OCI-LY7 (cell line): ENCODE data around the gene SERP2. TPM values are rescaled to one million over a fixed set of nuclear protein-coding genes. Genes with fewer than 3 reads are reported as not detected.

Experiments
- BruUV-seq: library from RNA; stranded (reverse); fragments of 400-500 nt; replicated peaks from 2 replicates; lab custom pipeline; 2021; lab: Mats Ljungman, UMichigan
- CTCF ChIA-PET: fragments of 300-600 bp; sonication (Branson Sonifier 250); formaldehyde crosslinking; loops from one replicate; lab custom pipeline; 2022; ENCODE audit warnings: antibody characterized with exemption; ENCODE audit not compliant: unreplicated experiment; lab: Charles Lee
- POLR2A ChIA-PET: fragments of 300-600 bp; sonication (Branson Sonifier 250); formaldehyde crosslinking; loops from one replicate; lab custom pipeline; 2022; ENCODE audit warnings: antibody characterized with exemption; lab: Charles Lee
- DNase-seq: peaks from one replicate; pipeline ENCODE4 v3.0.0-alpha.2; 2015; ENCODE audit warnings: low spot score
- H2AFZ ChIP-seq: fragments of 200-600 bp; sonication (generic), shearing (Covaris generic); 2 replicates; pipeline ENCODE4 v1.6.1; 2014; ENCODE audit warnings: mild to moderate bottlenecking, antibody characterized with exemption, low read length, moderate library complexity
- H3K27ac ChIP-seq: fragments of 200-600 bp; sonication (generic); 2 replicates; pipeline ENCODE4 v1.5.1; 2014; ENCODE audit warnings: mixed run types, low read depth, mild to moderate bottlenecking, moderate library complexity, low read length, inconsistent platforms; ENCODE audit not compliant: poor library complexity, severe bottlenecking
- H3K36me3 ChIP-seq: fragments of 200-600 bp; sonication (generic); 2 replicates; pipeline ENCODE4 v1.6.1; 2014; ENCODE audit warnings: mild to moderate bottlenecking, antibody characterized with exemption, low read length, moderate library complexity, mixed read lengths; ENCODE audit not compliant: insufficient read depth
- H3K4me1 ChIP-seq: fragments of 200-600 bp; sonication (generic); 2 replicates; pipeline ENCODE4 v1.5.1; 2014; ENCODE audit warnings: mild to moderate bottlenecking, low read length; ENCODE audit not compliant: insufficient read depth, poor library complexity, severe bottlenecking
- H3K4me2 ChIP-seq: fragments of 200-600 bp; sonication (generic); 2 replicates; pipeline ENCODE4 v1.6.1; 2014; ENCODE audit warnings: mild to moderate bottlenecking, low read length
- H3K4me3 ChIP-seq: fragments of 200-600 bp; sonication (generic); 2 replicates; pipeline ENCODE4 v1.5.1; 2014; ENCODE audit warnings: mild to moderate bottlenecking, low read depth, low read length; ENCODE audit not compliant: poor library complexity, severe bottlenecking
- H3K79me2 ChIP-seq: fragments of 200-600 bp; sonication (generic); 2 replicates; pipeline ENCODE4 v1.6.1; 2016; ENCODE audit warnings: low read depth, mild to moderate bottlenecking, low read length, moderate library complexity, mixed read lengths; ENCODE audit not compliant: insufficient read depth
- H3K9me2 ChIP-seq: fragments of 200-600 bp; sonication (generic); 2 replicates; pipeline ENCODE4 v1.6.1; 2016; ENCODE audit warnings: mild to moderate bottlenecking, low read length, mixed read lengths; ENCODE audit not compliant: insufficient read depth
- H3K9me3 ChIP-seq: fragments of 200-600 bp; sonication (generic); 2 replicates; pipeline ENCODE4 v1.6.1; 2014; ENCODE audit warnings: mild to moderate bottlenecking, mixed run types, low read length, mixed read lengths
- H4K20me1 ChIP-seq: fragments of 200-600 bp; sonication (generic); 2 replicates; pipeline ENCODE4 v1.6.1; 2014; ENCODE audit warnings: mild to moderate bottlenecking, antibody characterized with exemption, low read length, moderate library complexity, mixed read lengths; ENCODE audit not compliant: insufficient read depth
- CTCF ChIP-seq: fragments of 200-600 bp; sonication (generic); conservative IDR thresholded peaks from 2 replicates; pipeline ENCODE4 v1.5.1; 2014; ENCODE audit warnings: mild to moderate bottlenecking, antibody characterized with exemption, low read length, moderate library complexity, mixed read lengths
- EZH2phosphoT487 ChIP-seq: fragments of 200-600 bp; sonication (generic); IDR thresholded peaks from 2 replicates; pipeline ENCODE4 v1.6.1; 2018; ENCODE audit warnings: low read depth, borderline replicate concordance, mild to moderate bottlenecking, mixed run types, antibody characterized with exemption, low read length, moderate library complexity, mixed read lengths
- intact Hi-C: fragments of 100-400 bp; cut with micrococcal nuclease; formaldehyde crosslinking; loops from one replicate; pipeline ENCODE4 v1.10.0; 2022; ENCODE audit not compliant: unreplicated experiment
- total RNA-seq, 2 experiments: library from RNA; depleted of rRNA in 1 of 2; stranded (reverse); fragments of >200 nt in 1 of 2; shearing (Covaris generic) in 1 of 2; gene quantifications; 2 replicates each; pipeline ENCODE4 v1.2.3, GENCODE V29; 2014 to 2022

SERP2 gene
- total RNA-seq, 2 experiments from 2014 or later = not detected

GRCh38 chr13:44384778-44385177 is 11.2 kb downstream of the SERP2 start:
- intact Hi-C loops = no loop called here
- H2AFZ ChIP-seq = no peak overlapping the region
- BruUV-seq = no TSS peak

DNA sequence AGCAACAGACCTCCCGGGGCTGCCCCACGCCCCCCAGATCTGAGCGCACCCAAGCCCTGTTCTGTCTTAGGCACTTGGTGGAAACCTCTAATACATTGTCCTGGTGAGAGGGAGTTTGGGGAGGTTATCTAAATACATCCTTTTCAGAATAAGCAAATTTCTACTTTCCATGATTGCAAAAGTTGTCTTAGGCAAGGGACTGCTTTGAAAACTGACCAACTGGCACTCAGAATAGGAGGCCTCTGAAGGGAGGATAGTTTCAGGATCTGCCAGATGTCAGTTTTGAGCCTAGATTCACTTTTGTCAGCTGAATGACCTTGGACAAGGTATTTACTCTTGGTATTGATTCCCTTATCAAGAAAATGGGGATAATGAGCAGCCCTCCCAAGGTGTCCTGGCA is 11.8 kb downstream of the SERP2 start:
- no peak for TF ChIP-seq CTCF
- no peaks in the 10 kb centered on the region for H4K20me1 ChIP-seq
- no peak overlapping the region for H3K27ac ChIP-seq
- H3K36me3 ChIP-seq = no peaks in the 10 kb centered on the region
- H3K9me2 ChIP-seq = no peaks in the 10 kb centered on the region
- no peak for DNase-seq
- intact Hi-C loops = no loop called here
- CTCF ChIA-PET = no interaction called here
- H3K4me1 ChIP-seq = no peaks in the 10 kb centered on the region
- no peak overlapping the region for H3K4me3 ChIP-seq
- no peak overlapping the region for H2AFZ ChIP-seq
- POLR2A ChIA-PET = interaction anchor here (0.6 kb wide), 2 partner anchors 10 to 503 kb away, joined by 3 to 5 read pairs; no protein-coding TSS in a partner anchor
- BruUV-seq = no TSS peak
- no peaks in the 10 kb centered on the region for H3K9me3 ChIP-seq
- no peaks in the 10 kb centered on the region for H3K79me2 ChIP-seq
- H3K4me2 ChIP-seq = no peak overlapping the region

More at GRCh38 chr13:44384778-44385177, 11.2 kb downstream of the SERP2 start:
- ChIA-PET CTCF (no interaction called here), POLR2A (no interaction called here)
- Histone ChIP-seq H3K4me2 (no peak overlapping the region), H3K79me2 (no peaks in the 10 kb centered on the region), H3K27ac (no peak overlapping the region), H3K4me3 (no peak overlapping the region), H3K36me3 (no peaks in the 10 kb centered on the region), H3K9me2 (no peaks in the 10 kb centered on the region), H3K4me1 (no peaks in the 10 kb centered on the region), H3K9me3 (no peaks in the 10 kb centered on the region), H4K20me1 (no peaks in the 10 kb centered on the region)
- DNase-seq = no peak
- TF ChIP-seq EZH2phosphoT487 = no peak
- TF ChIP-seq CTCF = no peak

DNA sequence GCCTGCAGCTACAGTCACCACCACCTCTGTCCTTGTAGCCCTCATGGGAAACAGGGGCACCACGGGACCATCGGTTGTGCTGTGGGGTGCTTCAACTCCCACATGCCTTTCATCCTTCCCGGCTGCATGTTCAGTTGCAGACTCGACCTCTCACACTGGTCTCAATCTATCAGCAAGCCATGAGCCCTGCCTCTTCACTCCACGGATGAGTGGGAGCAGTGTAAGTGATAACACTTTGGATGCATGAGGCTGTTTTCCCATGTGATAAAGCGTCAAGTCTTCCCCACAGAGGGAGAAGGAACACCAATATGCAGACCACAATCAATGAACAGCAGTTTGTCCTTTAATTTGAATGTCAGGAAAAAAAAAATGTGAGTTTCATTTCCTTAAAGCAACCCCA is 12.2 kb downstream of the SERP2 start:
- Histone ChIP-seq H3K36me3 (no peaks in the 10 kb centered on the region), H2AFZ (no peak overlapping the region), H3K27ac (no peak overlapping the region), H3K4me3 (no peak overlapping the region), H3K9me2 (no peaks in the 10 kb centered on the region), H3K79me2 (no peaks in the 10 kb centered on the region), H3K4me1 (no peaks in the 10 kb centered on the region), H4K20me1 (no peaks in the 10 kb centered on the region), H3K4me2 (no peak overlapping the region), H3K9me3 (no peaks in the 10 kb centered on the region)
- ChIA-PET POLR2A (interaction anchor here (0.6 kb wide), 1 partner anchor 503 kb away, joined by 3 read pairs; no protein-coding TSS in a partner anchor), CTCF (no interaction called here)
- intact Hi-C loops = no loop called here
- no TSS peak for BruUV-seq
- TF ChIP-seq CTCF (no peak), EZH2phosphoT487 (no peak)
- DNase-seq = no peak
